HG03139 (cell line): ENCODE measurements around the gene VAMP8.
"Not testable (repeated sequence)": the region's sequence is repeated elsewhere in the genome, so short reads cannot be mapped to it uniquely, and the experiment has no call there.

ENCODE experiments used
- ATAC-seq: cut with Tn5 transposase; IDR thresholded peaks from one replicate; pipeline ENCODE4 v1.9.1; 2021; ENCODE audit not compliant: unreplicated experiment

VAMP8 gene

DNA sequence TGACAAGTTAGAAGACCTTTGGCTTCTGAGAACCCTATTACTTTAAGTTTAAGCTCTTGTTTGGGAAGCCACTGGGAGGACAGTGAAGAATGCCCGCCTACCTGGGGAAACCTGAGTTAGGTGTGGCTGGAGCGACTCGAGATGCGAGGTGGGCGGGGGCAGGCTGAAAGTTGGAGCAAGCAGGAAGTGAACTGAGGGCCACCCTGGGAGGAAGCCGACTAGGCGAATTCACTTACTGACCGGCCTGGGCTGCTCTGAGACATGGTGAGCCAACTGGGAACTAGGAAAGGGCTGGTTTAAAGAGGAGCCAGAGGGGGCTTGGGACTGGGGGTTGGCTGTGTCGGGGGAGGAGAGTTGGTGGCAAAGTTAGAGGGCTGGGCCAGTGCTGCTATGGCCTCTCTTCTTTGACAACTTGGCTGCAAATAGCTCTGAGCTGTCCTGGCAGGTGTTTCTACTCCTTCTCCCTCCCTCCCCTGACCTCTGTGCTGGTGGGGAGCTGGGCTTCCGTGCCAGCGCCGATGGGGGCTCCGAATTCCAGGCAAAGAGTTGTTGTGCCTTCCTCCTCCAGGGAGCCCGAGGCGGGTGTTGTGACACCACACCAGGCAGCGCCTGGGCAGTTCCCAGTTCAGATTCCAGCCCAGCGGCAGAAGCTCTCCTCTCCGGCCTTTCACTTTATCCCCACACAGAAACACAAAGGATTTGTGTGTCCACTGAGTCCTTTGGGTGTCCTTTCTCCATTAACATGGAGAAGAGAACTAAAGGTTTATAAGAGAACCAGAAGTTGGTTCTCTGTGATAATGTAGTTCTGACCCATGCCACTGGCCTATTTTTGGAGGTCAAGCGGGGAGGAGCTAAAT is at the start of gene VAMP8:
Gene VAMP8, plus strand, starts transcription at position 201 of the 857 bp plus-strand sequence. Its CDS starts 61 bp downstream, at position 262.
- no peak for ATAC-seq

DNA sequence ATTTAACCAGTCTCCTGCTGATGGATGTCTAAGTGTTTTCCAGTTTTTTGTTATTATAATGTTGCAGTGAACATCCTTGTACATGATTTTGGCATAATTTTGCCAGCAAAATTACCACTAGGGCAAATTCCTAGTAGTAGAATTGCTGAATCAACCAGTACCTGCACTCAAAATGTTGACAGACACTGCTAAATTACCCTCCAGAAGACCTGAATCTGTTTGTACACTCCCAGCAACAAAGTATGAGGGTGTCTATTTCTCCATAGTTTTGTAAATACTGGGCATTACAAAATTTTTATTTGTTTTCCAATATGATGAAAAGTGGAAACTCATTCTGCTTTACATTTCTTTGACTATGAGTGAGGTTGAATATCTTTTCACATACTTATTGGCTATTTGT is 49.6 kb upstream of the VAMP8 start:
- ATAC-seq = no peak

DNA sequence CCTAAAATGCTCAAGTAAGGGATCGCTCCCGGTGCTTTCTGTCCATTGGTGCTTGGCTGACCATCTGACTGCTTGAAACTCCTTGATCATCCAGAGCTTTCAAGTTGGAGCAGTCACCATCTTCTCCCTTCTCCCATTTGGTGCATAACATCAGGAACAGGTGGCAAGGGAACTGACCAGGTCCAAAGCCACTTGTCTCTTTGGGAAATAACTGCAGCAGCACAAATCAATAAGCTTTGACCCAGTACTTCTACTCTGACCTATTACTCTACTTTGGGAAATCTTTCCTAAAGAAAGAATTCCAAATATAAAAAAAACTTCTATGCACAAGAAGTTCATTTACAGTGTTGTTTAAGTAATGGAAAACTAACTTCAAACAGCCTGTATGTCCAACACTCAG is 49.0 kb upstream of the VAMP8 start:
- ATAC-seq = no peak

DNA sequence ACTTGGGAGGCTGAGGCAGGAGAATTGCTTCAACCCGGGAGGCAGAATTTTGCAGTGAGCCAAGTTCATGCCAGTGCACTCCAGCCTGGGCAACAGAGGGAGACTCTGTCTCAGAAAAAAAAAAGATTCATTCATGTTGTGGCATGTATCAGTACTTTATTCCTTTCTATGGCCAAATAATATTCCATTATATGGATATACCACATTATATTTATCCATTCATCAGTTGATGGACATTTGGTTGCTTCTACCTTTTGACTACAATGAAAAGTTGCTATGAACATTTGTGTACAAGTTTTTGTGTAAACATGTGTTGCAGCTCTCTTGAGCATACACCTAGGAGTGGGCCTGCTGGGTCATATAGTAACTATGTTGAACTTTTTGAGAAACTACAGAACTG is 47.6 kb upstream of the VAMP8 start:
- ATAC-seq = no peak

DNA sequence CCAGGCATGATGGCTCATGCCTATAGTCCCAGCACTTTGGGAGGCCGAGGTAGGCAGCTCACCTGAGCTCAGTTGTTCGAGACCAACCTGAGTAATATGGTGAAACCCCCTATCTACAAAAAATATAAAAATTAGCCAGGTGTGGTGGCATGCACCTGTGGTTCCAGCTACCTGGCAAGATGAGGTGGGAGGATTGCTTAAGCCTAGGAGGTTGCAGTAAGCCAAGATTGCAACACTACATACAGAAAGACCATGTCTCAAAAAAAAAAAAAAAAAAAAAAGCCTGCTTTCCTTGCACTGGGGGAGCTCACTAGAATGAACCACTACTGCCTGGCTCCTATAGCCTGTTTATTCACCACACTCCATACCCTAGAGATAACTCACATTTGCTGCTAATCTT is 45.8 kb upstream of the VAMP8 start:
- no peak for ATAC-seq

DNA sequence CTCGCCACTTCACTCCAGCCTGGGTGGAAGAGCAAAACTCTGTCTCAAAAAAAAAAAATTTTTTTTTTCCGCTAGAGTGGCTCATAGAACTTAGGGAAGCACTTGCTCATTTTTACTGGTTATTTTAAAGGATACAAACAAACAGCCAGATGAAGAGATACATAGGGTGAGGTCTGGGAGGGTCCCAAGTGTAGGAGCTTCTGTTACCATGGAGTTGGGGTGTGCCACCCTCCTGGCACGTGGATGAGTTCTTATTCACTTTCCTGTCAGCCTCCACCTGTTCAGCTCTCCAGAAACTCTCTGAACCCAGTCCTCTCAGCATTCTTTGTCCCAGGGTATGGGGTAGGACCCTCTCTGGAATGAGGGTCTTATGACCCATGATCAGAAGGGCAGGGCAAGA is 43.3 kb upstream of the VAMP8 start:
- ATAC-seq = no peak

DNA sequence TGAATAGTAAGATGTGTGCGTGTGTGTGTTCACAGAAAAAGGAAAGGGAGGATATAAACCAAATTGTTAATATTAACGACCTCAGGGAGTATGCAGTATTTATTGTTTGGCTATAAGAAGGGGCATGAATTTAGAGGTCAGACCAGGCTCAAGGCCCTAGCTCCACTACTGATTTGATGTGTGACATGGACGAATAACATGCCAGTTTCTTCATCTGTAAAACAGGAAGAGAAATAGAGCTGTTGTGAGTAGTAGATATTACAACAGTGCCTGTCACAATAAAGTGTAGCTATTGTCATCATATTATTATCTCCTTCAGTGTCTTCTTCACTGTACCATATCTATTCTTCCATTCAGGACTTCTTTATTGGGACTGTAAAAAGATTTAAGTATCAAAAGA is 42.5 kb upstream of the VAMP8 start:
- no peak for ATAC-seq

DNA sequence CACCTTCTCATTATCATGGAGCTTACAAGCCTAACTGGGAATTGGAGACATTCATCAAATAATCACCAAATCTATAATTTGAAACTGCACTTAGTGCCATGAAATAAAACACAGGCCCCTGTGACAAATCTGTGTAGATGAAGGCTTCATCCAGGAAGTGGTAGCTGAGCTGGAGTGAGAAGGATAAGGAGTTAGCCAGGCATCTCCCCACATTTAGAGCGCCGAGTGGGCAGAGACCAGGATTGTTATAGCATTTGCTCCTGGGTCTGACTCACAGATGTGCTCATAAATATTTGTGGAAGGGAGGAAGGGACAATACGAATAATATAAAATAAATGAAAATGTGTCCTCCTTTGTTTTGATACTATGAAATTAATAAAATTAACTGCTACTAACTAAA is 40.9 kb upstream of the VAMP8 start:
- no peak for ATAC-seq

DNA sequence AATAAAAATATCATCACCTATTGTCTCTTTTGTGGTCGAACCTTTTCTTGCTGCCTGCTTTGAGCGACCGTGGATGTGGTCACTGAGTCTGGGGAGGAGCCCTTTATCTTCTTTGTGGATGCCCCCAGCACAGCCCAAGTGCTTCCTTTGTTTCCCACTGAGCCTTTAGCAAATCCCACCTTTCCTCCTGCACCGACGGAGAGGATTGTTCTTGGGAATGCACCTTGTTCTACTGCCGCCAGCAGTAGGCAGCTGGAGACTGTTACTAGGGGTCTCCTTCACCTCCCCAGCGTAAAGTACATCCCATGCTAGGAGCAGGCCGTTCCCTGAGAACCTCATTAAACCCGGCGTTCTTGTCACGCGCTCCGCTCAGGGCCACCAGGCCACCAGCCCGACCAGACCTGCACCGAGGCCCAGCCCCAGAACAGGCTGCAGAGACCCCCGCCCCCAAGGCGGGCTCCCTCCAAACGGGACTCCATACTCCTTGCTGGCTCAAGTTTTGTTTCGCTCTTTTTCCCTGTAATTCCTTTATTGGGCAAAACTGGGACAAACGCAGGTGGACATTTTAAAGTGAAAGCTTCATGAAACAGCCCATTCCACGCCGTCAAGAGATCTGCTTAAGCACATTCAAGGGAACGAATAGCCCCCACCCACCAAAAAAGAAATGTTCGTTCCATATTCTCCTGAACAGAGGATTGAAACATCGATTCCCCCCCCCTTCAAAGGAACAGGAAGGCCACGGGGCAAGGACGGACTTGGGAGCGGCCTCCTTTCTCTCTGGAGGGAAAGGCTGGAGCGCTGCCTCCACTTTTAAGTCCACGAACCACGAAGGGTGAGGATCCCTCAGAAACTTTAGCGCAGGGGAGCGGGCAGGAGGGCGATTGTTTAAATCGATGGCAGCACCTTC is 39.5 kb upstream of the VAMP8 start:
- ATAC-seq = no peak

DNA sequence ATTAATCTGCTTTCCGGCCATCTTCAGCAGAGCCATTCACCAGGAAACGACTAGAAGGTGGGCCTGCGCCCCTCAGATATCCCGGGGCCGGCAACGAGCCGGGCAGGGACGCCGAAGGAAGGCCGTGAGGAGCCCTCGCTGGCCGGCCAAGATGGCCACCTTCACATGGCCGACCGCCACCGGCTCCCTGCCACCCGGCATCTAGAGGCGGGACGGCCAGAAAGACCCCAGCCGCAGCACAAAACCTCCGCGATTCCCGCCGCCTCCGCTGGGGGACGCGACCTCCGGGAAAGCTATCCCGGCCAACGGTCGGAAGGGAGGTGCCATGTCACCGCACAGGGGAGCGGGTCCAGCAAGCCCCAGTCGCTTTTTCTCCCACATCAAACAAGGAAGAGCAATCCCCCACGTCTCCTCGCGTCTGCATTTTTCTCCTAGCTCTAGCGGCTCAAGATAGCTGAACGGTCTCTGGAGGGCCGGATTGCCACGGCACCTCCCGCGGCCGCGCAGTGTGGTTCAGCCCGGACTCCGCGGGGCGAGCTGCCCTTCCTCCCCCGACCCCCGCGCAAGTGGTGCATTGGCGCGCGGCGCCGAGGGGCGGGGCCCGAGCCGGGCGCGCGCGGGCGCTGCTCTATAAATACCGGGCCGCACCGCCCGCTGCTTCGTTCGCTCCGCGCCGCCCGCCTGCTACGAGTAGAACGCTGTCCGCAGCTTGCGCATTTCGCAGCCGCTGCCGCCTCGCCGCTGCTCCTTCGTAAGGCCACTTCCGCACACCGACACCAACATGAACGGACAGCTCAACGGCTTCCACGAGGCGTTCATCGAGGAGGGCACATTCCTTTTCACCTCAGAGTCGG is 38.7 kb upstream of the VAMP8 start, which contains the start of gene MAT2A:
Gene MAT2A, plus strand, starts transcription at position 662 of the 854 bp plus-strand sequence. Its CDS starts 120 bp downstream, at position 782.
- ATAC-seq = peak; percentile 63

DNA sequence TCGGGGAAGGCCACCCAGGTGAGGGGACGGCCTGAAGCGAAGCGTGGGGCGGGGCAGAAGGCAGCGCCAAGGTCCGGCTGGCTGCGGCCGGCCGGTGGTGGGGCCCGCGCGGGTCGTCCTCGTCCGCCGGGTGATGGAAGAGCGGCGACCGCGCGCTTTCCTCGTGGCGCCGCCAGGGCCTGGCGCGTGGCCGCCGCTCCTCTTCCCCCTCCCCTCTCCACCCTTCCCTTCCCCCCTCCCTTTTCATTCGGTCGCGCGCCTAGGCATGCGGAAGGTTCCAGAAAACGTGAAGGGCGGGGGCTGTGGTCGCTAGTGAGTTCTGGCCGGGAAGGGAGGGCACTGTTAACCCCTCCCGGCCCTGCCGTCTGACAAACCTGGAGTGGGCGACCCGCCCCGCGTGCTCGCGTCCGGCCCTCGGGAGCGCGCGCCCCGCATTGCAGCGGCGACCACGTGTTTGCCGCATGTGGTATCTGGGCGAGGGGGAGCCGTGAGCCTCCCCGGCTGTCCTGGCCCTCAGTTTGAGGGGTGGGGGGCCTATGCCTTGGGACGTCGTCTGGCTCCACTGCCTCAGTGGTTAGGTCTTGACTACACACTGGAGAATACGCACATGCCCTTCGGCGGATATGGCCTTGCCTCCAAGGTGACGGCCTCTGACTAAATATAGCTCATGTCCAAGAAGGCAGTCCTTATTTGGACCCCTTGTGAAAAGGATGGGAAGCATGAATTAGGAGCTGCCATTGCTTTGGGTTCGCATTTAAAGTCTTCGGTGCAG is 37.8 kb upstream of the VAMP8 start:
- ATAC-seq = peak; percentile 29

DNA sequence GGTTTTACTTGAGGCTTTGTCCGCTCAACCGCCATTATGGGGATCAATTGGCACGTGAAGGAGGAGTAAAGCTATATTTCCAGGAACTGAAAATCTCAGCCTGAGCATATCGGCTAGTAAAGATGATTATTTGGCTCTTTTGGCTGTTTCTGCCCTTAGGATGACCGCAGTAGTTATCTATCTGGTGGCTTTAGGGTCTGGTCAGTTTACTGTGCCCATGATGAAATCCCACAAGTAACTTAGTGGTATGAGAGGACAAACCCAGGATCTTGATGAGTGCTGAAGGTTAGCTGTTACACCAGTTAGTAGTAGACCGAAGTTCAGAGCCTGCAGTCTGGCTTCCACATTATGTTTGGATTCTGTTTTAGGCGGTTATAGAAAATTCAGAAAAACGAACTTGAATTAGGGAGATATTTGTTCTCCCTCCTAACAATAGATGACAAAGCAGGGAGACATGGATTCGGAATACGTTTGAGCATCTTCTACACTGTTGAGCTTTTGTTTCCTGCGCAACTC is 37.2 kb upstream of the VAMP8 start:
- ATAC-seq = no peak

DNA sequence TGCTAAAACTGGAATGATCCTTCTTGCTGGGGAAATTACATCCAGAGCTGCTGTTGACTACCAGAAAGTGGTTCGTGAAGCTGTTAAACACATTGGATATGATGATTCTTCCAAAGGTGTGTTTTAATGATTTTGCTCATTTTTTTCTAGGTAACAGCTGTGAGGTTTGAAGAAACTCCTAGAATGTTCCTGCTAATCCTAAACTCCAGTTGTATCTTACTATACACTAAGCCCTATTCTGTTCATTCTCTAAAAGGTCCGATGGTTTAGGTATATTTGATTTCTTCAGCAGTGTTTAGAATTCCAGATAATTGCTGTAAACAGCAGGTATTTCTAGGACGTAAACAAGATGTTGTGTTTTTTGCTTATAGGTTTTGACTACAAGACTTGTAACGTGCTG is 36.1 kb upstream of the VAMP8 start:
- ATAC-seq = no peak

DNA sequence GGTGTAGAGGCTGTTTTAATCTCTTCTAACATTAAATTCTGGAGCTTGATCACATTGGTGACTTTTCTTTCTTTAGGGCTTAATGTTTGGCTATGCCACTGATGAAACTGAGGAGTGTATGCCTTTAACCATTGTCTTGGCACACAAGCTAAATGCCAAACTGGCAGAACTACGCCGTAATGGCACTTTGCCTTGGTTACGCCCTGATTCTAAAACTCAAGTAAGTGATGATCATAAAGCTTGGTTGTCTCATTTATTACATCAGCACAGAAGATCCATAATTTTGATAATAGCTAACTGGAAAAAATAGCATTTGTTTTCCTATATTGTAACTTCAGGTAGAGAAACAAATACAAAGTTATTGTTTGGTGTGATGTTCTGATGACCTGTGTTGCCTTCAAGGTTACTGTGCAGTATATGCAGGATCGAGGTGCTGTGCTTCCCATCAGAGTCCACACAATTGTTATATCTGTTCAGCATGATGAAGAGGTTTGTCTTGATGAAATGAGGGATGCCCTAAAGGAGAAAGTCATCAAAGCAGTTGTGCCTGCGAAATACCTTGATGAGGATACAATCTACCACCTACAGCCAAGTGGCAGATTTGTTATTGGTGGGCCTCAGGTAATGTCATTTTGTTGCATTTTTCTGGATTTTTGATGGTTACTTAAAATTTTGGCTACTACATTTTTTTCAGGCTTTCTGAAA is 35.5 kb upstream of the VAMP8 start:
- ATAC-seq = no peak

DNA sequence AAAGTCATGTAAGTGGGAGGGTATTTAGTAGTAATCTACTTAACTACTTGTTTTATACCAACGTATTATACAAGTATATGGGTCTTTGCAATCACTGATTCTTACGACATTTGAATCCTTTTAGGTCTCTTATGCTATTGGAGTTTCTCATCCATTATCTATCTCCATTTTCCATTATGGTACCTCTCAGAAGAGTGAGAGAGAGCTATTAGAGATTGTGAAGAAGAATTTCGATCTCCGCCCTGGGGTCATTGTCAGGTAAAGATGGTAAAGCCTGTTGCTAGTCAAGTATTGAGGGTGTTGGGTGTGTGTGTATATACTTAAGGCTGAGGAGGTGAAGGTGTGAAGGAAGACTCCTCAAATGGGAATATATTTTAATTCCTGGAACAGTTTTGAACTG is 34.6 kb upstream of the VAMP8 start:
- ATAC-seq = no peak

DNA sequence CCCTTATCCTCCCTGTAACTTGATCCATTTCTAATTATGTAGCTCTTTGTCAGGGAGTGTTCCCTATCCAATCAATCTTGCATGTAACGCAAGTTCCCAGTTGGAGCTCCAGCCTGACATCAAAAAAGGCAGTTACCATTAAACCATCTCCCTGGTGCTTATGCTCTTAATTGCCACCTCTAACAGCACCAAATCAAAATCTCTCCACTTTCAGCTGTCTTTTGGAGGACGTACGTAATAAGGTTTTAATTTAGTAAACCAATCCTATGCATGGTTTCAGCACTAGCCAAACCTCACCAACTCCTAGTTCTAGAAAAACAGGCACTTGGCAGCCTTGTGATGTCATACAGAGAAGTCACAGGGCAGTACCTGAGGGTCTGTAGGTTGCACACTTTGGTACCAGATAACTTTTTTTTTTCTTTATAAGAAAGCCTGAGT is 33.1 kb upstream of the VAMP8 start:
- not testable (repeated sequence) for ATAC-seq

DNA sequence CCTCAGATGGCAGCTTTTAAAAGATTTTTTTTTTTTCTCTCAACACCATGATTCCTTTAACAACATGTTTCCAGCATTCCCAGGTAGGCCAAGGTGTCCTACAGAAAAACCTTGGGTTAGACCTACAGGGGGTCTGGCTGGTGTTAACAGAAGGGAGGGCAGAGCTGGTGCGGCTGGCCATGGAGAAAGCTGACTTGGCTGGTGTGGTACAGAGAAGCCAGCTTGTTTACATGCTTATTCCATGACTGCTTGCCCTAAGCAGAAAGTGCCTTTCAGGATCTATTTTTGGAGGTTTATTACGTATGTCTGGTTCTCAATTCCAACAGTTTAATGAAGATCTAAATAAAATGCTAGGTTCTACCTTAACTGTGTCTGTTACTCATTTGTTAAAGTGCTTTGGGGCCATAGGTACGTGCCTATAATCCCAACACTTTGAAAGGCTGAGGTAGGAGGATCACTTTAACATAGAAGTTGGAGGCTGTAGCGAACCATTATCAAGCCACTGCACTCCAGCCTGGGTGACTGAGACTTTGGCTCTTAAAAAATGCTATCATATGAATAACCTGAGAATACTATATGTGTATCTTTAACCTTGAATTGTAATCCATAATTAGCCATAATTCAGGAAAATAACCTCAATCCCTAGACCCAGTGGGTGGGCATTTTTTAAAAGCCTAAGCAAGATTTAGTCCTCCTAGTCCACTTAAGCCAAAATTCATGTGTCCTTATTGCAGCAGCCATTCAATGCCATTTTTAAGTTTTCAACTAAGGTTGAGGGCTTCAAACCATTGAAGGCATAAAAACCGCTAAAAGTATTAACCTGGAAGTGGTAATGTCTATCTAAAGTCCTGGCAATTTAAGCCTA is 32.2 kb upstream of the VAMP8 start:
- ATAC-seq = not testable (repeated sequence)

DNA sequence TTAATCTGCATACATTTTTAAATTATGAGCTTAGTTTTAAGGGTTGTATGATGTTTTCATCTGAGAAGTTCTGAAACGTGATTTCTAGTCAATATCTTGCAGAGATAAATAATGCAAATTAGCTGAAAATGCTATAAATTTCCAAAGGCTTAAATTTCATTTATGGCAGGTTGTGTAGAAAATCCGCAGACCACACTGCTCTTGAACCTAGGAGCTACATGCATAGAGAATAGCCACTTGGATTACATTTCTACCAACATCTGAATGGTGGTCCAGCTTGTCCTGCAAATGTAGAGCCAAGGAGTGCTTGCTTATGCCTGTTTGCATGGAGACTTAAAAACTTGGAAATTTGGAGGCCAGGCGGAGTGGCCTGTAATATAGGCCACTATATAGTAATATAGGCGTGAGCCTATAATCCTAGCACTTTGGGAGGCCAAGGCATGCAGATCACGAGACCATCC is 31.6 kb upstream of the VAMP8 start:
- ATAC-seq = no peak
